ENCODE measurements around the gene ANKRD53. TPM values are rescaled to one million over a fixed set of nuclear protein-coding genes. Genes with fewer than 3 reads are reported as not detected.

ANKRD53 gene
- total and polyA plus RNA-seq, 8 donors = 0.52 to 4.7 (median 3.0) TPM

- no peaks in the 10 kb centered on the region for H3K9me3 ChIP-seq
- no peak for ATAC-seq
- H3K4me1 ChIP-seq = no peaks in the 10 kb centered on the region
- H3K27me3 ChIP-seq = peaks cover 0 to 33% of the 10 kb centered on the region in 2 donors
- DNase-seq = no peak
- TF ChIP-seq, protein P1, sequence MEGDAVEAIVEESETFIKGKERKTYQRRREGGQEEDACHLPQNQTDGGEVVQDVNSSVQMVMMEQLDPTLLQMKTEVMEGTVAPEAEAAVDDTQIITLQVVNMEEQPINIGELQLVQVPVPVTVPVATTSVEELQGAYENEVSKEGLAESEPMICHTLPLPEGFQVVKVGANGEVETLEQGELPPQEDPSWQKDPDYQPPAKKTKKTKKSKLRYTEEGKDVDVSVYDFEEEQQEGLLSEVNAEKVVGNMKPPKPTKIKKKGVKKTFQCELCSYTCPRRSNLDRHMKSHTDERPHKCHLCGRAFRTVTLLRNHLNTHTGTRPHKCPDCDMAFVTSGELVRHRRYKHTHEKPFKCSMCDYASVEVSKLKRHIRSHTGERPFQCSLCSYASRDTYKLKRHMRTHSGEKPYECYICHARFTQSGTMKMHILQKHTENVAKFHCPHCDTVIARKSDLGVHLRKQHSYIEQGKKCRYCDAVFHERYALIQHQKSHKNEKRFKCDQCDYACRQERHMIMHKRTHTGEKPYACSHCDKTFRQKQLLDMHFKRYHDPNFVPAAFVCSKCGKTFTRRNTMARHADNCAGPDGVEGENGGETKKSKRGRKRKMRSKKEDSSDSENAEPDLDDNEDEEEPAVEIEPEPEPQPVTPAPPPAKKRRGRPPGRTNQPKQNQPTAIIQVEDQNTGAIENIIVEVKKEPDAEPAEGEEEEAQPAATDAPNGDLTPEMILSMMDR (IDR thresholded peaks at IDR 0.05) = no peak
- H3K4me3 ChIP-seq = no peak overlapping the region
- no peaks in the 10 kb centered on the region for H3K36me3 ChIP-seq
- H3K27ac ChIP-seq = no peak overlapping the region
- intact Hi-C loops (cut with DNase I) = no loop called here
Measured at GRCh38 chr2:70937866-70938585, 40.4 kb upstream of the ANKRD53 start.

DNA sequence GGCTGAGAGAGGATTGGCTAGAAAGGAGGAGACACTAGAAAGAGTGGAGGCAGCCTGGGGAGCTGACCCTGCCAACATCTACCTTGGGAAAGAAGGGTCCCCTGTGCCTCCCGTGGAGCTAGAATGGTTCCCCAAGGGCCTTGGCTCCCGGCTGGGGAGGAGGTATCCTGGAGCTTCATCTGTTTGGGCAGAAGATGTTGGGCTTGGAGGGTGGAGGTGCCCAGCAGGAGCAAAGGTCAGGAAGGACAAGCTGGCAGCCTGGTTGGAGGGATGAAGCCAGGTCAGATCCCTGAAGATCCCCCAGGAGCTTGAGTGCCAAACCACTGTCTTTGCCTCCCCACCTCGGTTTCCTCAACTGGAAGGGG, 39.9 kb upstream of the ANKRD53 start:
- Histone ChIP-seq H3K27me3 (peaks cover 0 to 33% of the 10 kb centered on the region in 2 donors), H3K36me3 (no peaks in the 10 kb centered on the region), H3K9me3 (no peaks in the 10 kb centered on the region), H3K27ac (no peak overlapping the region), H3K4me3 (no peak overlapping the region), H3K4me1 (no peaks in the 10 kb centered on the region)
- ATAC-seq = no peak
- no peak for DNase-seq
- intact Hi-C loops (cut with DNase I) = no loop called here
- TF ChIP-seq, protein P1 (IDR thresholded peaks at IDR 0.05) = no peak

DNA sequence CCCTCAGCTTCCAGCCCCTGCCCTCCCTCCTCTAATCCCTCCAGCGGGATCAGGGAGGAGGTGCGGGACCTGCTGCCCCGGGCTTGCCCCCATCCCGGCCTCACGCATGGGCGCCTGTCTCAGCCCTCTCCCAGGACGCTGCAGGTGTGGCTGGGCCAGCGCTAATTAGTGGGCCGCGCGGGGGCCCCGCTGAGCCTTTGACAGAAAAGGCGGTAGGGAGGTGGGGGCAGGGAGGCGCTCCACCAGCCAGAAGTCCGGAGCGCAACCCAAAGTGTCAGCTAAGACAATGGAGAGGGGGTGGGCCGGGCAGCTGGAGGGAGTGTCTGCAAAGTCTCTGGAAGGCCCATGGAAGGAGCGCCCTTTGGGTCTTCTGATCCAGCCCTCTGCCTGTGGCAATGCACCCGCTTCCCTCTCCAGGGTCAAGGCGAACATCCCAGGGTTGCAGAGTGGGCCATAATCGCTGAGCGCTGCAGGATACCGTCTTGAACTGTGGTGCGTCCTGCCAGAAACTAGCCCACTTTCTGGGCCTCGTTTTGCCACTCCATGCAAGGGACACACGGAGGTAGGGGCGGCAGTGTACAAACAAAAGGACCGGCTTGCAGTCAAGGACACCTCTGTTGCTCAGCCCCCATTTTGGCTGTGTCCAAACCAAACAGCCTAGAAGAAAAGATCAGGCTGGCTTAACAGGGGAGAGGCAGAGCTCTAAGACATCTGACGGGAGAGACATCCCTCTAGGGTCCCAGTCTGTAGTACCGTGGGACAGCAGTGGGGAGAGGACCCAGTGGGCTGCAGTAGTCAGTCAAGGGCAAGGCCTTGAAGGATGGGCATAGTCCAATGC, 39.2 kb upstream of the ANKRD53 start:
- Histone ChIP-seq H3K36me3 (no peaks in the 10 kb centered on the region), H3K27me3 (peaks cover 0 to 33% of the 10 kb centered on the region in 2 donors), H3K9me3 (no peaks in the 10 kb centered on the region), H3K4me1 (no peaks in the 10 kb centered on the region), H3K27ac (no peak overlapping the region), H3K4me3 (no peak overlapping the region)
- intact Hi-C loops (cut with DNase I) = no loop called here
- ATAC-seq = no peak
- no peak for DNase-seq
- TF ChIP-seq, protein P1 (IDR thresholded peaks at IDR 0.05) = no peak

DNA sequence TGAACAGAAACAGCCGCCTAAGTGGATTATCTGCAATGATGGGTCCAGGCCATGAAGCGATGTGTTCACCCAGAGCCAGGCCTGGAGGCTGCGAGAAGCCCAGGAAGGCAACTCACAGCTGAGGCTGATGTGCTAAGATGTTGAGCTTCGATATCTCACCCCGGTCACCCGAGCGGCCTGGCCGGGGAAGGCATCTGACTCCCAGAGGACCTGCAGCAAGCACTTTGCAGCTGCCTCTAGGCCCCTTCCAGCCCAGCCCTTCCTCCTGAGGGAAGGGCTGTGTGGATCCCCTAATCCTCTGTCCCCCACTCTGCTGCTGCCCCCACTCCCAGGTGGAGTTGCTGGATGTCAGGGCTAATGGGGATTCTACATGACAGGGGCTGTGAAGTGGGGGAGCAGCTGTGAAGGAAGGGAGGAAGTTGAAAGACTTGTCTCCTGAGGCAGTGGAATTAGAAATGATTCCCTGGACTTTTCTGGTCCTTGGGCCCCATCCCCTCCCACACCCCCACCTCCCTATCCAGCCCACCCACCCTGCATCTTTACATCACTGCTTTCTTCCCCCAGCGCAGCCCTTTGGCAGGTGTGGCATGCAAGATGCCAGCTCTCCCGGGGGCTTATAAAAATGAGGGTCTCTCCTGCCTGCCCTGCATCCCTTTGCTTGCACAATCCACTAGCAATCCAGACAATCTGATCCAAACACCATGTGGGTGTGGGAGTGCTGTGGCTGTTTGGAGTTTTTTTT, 38.4 kb upstream of the ANKRD53 start:
- intact Hi-C loops (cut with DNase I) = loop anchor here in 1 of 2 donors (10.0 kb wide), 1 partner anchor 145 kb away; the partner anchor contains the start of gene FIGLA
- Histone ChIP-seq H3K36me3 (no peaks in the 10 kb centered on the region), H3K27me3 (peaks cover 0 to 32% of the 10 kb centered on the region in 2 donors), H3K9me3 (no peaks in the 10 kb centered on the region), H3K4me3 (no peak overlapping the region), H3K27ac (no peak overlapping the region), H3K4me1 (no peaks in the 10 kb centered on the region)
- ATAC-seq (no peak), DNase-seq (no peak)
- TF ChIP-seq, protein P1 (IDR thresholded peaks at IDR 0.05) = no peak

All from left lung (tissue), 10 donors.